Kidney tubule cell (primary cell): ENCODE measurements around the gene NUCB1.
"Not testable (repeated sequence)": the region's sequence is repeated elsewhere in the genome, so short reads cannot be mapped to it uniquely, and the experiment has no call there.

Experiments
- DNase-seq: peaks from one replicate; pipeline ENCODE4 v3.0.0-alpha.2; 2018; ENCODE audit warnings: low spot score

Gene NUCB1

GRCh38 chr19:48874303-48875135, 25.6 kb upstream of the NUCB1 start:
- DNase-seq: peak; percentile 85

- peak; percentile 61 for DNase-seq
These were observed 23.8 kb upstream of the NUCB1 start for GRCh38 chr19:48876043-48876981.

- DNase-seq: no peak
These were observed 22.3 kb upstream of the NUCB1 start for GRCh38 chr19:48877855-48878195.

DNA sequence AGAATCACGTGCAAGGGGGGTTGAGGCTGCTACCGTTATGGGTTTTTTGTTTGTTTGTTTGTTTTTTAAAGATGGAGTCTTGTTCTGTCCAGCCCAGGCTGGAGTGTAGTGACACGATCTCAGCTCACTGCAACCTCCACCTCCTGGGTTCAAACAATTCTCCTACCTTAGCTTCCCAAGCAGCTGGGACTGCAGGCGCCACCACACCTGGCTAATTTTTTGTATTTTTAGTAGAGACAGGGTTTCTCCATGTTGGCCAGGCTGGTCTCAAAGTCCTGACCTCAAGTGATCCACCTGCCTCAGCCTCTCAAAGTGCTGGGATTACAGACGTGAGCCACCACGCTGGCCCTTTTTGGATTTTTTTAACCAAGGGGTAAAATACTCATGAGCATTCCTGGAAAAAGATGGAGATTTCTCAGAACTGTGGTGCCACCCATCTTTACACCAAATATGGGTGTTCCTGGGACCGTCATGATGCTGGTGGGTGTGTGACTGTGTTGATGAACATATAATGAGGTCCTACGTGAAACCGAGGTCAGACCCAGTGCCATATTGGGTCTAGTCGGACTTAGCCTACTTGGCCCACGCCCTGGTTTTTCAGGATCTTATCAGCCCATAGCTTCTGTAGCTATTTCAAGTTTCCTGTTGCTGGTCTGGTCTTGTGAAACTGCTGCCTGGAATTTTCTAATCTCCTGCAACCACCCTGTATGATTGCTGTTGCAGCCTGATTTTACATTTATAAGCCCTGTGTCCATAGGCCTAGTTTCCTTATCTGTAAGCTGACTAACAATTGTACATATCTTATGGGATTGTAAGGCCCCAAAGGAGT, 21.7 kb upstream of the NUCB1 start:
- DNase-seq: no peak

GRCh38 chr19:48879025-48879637, 21.0 kb upstream of the NUCB1 start:
- DNase-seq: no peak

DNA sequence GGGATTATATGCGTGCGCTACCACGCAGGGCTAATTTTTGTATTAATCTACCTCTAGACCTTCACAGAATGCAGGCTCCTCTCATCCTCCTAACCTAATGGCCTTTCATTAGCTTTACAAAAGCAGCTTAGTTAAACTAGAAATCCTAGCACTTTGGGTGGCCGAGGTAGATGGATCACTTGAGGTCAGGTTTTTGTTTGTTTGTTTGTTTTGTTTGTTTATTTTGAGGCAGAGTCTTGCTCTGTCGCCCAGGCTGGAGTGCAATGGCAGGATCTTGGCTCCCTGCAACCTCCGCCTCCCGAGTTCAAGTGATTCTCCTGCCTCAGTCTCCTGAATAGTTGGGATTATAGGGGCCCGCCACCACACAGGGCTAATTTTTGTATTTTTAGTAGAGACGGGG, 20.4 kb upstream of the NUCB1 start:
- not testable (repeated sequence) for DNase-seq

- DNase-seq: no peak
These were observed 18.1 kb upstream of the NUCB1 start for GRCh38 chr19:48881741-48882657.

DNA sequence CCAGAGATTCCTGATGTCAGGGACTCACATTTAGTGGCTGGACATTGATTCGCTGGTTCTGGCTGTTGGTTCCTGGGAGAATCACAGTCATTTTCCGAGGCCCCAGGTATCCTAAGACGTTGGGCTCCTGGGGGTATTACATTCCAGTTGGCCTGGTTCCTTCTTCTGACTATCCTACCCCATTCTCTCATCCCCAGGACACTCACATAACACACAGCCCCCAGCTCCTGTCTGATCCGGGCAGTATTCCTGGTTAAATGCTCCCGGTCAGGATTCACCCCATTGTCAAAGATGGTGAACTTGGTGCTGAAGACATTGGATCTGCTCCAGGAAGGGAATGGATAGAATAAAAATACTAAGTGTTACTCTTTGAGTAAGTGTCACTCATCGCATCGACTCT, 16.4 kb upstream of the NUCB1 start:
- no peak for DNase-seq

DNA sequence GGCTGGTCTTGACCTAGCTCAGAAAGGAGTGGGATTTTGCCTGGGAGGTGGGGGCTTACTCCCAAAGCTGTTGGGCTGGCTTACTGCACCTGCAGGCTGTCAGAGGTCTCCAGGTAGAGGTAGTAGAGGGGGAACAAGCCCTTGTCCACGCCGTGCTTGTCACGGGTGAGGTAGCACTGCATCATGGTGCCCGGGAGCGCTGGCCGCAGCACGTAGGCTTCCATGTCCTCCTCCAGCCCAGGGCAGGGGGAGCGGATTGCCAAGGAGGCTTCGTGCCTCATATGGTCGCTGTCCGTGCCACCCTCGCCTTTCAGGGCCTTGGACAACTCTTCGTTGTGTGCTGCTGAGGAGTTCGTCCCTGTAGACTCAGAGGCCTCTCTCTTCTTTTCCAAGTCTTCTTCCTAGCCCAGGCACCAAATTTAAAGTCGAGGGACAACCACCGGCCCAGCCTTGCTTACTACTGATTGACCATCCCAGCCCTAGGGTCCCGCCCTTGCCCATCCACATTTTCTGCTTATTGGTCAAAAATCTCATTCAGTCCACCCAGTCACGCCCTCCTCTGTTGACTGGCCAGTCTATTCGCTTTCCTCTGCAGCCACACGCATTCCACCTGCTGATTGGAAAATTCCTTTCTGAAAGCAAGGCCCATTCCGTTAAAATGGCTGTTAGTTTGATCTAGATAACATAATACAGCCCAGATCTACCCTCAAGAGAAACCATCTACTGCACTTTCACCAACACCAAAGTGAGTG, 12.1 kb upstream of the NUCB1 start:
- no peak for DNase-seq

- not testable (repeated sequence) for DNase-seq
These were observed 10.6 kb upstream of the NUCB1 start for GRCh38 chr19:48889496-48889895.

GRCh38 chr19:48890551-48890950, 9.6 kb upstream of the NUCB1 start:
- no peak for DNase-seq

DNA sequence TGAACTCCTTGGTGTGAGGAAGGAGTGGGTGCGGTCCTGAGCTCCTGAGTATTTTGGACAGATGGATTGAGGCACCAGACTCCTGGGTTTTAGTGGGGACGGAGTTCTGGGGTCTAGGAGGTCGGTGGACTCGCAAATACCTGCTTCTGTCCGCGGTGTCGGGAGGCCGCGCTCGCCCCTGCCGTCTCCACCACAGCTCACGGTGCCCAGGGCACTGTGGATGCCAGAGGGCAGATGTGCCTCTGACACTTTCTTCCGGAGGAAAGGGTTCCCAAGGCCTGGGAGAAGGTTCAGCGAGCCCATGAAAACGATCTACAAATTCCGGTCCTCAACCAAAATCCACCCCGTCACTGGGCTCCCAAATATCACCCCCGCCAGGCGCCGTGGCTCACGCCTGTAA, 4.9 kb upstream of the NUCB1 start:
- no peak for DNase-seq

GRCh38 chr19:48896191-48896720, 3.9 kb upstream of the NUCB1 start:
- no peak for DNase-seq

DNA sequence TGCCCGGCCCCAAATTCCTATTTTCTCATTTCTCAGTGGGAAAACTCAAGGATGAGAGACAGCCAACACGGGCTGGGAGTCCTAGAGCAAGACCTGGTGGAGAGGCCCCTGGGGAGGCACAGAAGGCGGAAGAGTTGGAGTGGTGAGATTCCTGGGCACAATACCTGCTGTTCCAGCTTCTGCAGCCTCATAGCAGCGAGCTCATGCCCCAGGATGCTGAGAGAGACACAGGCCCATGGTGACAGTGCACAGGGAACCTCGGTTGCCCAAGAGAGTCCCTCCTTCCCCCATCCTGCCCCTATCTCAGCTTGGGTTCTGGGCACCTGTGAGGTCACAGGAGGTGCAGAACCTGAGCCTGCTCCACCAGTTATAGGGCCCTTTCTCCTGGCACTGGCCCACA, 2.9 kb upstream of the NUCB1 start:
- DNase-seq: no peak

- not testable (repeated sequence) for DNase-seq
These were observed 744 bp upstream of the NUCB1 start for GRCh38 chr19:48899386-48899749.

- no peak for DNase-seq
These were observed 630 bp downstream of the NUCB1 start for GRCh38 chr19:48900477-48901406.

- DNase-seq: not testable (repeated sequence)
These were observed 2.2 kb downstream of the NUCB1 start for GRCh38 chr19:48902291-48902690.

DNA sequence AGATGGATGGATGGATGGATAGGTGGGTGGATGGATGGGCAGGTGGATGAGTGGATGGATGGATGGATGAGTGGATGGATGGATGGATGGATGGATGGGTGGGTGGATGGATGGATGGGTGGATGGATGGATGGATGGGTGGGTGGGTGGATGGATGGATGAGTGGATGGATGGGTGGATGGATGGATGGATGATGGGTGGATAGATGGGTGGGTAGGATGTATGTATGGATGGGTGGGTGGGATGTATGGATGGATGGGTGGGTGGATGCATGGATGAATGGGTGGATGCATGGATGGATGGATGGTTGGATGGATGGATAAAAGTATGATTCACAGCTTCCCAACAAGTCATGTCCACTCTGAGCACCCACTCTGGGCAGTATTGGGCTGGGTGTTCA, 3.7 kb downstream of the NUCB1 start:
- not testable (repeated sequence) for DNase-seq

DNA sequence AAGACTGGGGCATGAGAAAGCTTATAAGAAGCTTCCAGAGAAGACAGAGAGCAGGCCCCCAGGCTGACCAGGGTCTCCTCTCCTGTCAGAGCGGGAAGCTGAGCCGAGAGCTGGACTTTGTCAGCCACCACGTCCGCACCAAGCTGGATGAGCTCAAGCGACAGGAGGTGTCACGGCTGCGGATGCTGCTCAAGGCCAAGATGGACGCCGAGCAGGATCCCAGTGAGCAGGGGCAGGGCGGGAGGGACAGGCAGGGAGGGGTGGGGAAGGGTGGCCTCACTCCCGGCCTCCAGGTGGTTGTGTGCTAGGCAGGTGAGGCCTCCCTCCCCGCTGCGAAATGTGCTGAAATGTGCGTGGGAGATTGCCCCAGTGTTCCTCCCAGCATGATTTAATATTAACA, 5.6 kb downstream of the NUCB1 start:
- no peak for DNase-seq
